ENCODE measurements around the gene BBS7.

- TF ChIP-seq, protein P1, sequence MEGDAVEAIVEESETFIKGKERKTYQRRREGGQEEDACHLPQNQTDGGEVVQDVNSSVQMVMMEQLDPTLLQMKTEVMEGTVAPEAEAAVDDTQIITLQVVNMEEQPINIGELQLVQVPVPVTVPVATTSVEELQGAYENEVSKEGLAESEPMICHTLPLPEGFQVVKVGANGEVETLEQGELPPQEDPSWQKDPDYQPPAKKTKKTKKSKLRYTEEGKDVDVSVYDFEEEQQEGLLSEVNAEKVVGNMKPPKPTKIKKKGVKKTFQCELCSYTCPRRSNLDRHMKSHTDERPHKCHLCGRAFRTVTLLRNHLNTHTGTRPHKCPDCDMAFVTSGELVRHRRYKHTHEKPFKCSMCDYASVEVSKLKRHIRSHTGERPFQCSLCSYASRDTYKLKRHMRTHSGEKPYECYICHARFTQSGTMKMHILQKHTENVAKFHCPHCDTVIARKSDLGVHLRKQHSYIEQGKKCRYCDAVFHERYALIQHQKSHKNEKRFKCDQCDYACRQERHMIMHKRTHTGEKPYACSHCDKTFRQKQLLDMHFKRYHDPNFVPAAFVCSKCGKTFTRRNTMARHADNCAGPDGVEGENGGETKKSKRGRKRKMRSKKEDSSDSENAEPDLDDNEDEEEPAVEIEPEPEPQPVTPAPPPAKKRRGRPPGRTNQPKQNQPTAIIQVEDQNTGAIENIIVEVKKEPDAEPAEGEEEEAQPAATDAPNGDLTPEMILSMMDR (conservative IDR thresholded peaks at IDR 0.05 in 1 of 2, IDR thresholded peaks at IDR 0.05 in 1 of 2; ENCODE audit: low read depth in 1 of 2, low read length in 2 of 2) = no peak
- TF ChIP-seq EZH2 (IDR thresholded peaks at IDR 0.05; ENCODE audit: low read length, missing control alignments) = no peak
Measured at GRCh38 chr4:121873604-121874003, 3.3 kb upstream of the BBS7 start.
